PC-3 (cell line): ENCODE results near the gene SLC45A1. TPM values are rescaled to one million over a fixed set of nuclear protein-coding genes. Genes with fewer than 3 reads are reported as not detected.

Source experiments
- ATAC-seq: fragments of 200-7000 bp; cut with Tn5 transposase; 2 replicates; pipeline ENCODE4 v1.9.1; 2020; ENCODE audit warnings: mild to moderate bottlenecking, moderate library complexity
- BruUV-seq: library from RNA; stranded (reverse); fragments of 400-500 nt; replicated peaks from 2 replicates; lab custom pipeline; 2021; lab: Mats Ljungman, UMichigan
- CTCF ChIA-PET: fragments of 300-600 bp; sonication (Branson Sonifier 250); formaldehyde crosslinking; loops from one replicate; lab custom pipeline; 2022; ENCODE audit warnings: antibody characterized with exemption; lab: Charles Lee
- POLR2A ChIA-PET: fragments of 300-600 bp; sonication (Branson Sonifier 250); formaldehyde crosslinking; loops from one replicate; lab custom pipeline; 2022; ENCODE audit warnings: antibody characterized with exemption; ENCODE audit not compliant: unreplicated experiment; lab: Charles Lee
- DNase-seq: peaks from one replicate; pipeline ENCODE4 v3.0.0-alpha.2; 2015
- H2AFZ ChIP-seq: fragments of 300-600 bp; sonication (generic); 2 replicates; pipeline ENCODE4 v1.6.0; 2016; ENCODE audit warnings: antibody characterized with exemption, low read length
- H3F3A ChIP-seq: fragments of 300-600 bp; sonication (generic); one replicate; pipeline ENCODE4 v1.6.0; 2017; ENCODE audit warnings: antibody characterized with exemption, low read length, control low read depth, mild to moderate bottlenecking; ENCODE audit not compliant: unreplicated experiment
- H3K27ac ChIP-seq: fragments of 300-600 bp; sonication (generic); 2 replicates; pipeline ENCODE4 v1.5.1; 2016; ENCODE audit warnings: mild to moderate bottlenecking, low read length
- H3K27me3 ChIP-seq: fragments of 300-600 bp; sonication (generic); 2 replicates; pipeline ENCODE4 v1.6.1; 2016; ENCODE audit warnings: low read length, mixed read lengths
- H3K36me3 ChIP-seq: fragments of 300-600 bp; sonication (generic); 2 replicates; pipeline ENCODE4 v1.6.1; 2016; ENCODE audit warnings: low read depth, mixed run types, low read length, mixed read lengths
- H3K4me1 ChIP-seq: fragments of 300-600 bp; sonication (generic); 2 replicates; pipeline ENCODE4 v1.5.1; 2016; ENCODE audit warnings: low read length; ENCODE audit not compliant: insufficient read depth
- H3K4me2 ChIP-seq: fragments of 300-600 bp; sonication (generic); 2 replicates; pipeline ENCODE4 v1.6.0; 2016; ENCODE audit warnings: low read length
- H3K4me3 ChIP-seq: fragments of 300-600 bp; sonication (generic); 2 replicates; pipeline ENCODE4 v1.5.1; 2016; ENCODE audit warnings: mild to moderate bottlenecking, low read length, mixed read lengths
- H3K79me2 ChIP-seq: fragments of 300-600 bp; sonication (generic); 2 replicates; pipeline ENCODE4 v1.6.1; 2017; ENCODE audit warnings: low read length, mixed read lengths
- H3K9ac ChIP-seq: fragments of 300-600 bp; sonication (generic); 2 replicates; pipeline ENCODE4 v1.6.0; 2016; ENCODE audit warnings: mild to moderate bottlenecking, low read length
- H3K9me2 ChIP-seq: fragments of 300-600 bp; sonication (generic); replicated peaks from 2 replicates; pipeline ENCODE4 v1.6.1; 2016; ENCODE audit warnings: mixed run types, low read length, mixed read lengths
- H3K9me3 ChIP-seq: fragments of 300-600 bp; sonication (generic); 2 replicates; pipeline ENCODE4 v1.6.1; 2016; ENCODE audit warnings: low read length, mixed read lengths
- H4K20me1 ChIP-seq: fragments of 300-600 bp; sonication (generic); 2 replicates; pipeline ENCODE4 v1.6.1; 2016; ENCODE audit warnings: low read length, mixed read lengths
- EZH2 ChIP-seq: fragments of 300-600 bp; sonication (generic); IDR thresholded peaks from one replicate; pipeline ENCODE4 v1.6.1; 2017; ENCODE audit warnings: antibody characterized with exemption, mild to moderate bottlenecking, low read length; ENCODE audit not compliant: unreplicated experiment
- EZH2phosphoT487 ChIP-seq: fragments of 300-600 bp; sonication (generic); IDR thresholded peaks from 2 replicates; pipeline ENCODE4 v1.6.1; 2018; ENCODE audit warnings: mild to moderate bottlenecking, antibody characterized with exemption, low read length, borderline replicate concordance
- intact Hi-C: fragments of 100-400 bp; cut with micrococcal nuclease; formaldehyde crosslinking; loops from 2 replicates; pipeline ENCODE4 v1.9.0; 2023
- total RNA-seq: library from RNA; depleted of rRNA; stranded (reverse); fragments of >200 nt; gene quantifications from 2 replicates; pipeline ENCODE4 v1.2.3, GENCODE V29; 2014
- TF ChIP-seq, protein P1 (sequence below): fragments of 300-600 bp; sonication (generic); conservative IDR thresholded peaks from 2 replicates; pipeline ENCODE4 v1.5.1; 2017; ENCODE audit warnings: antibody characterized with exemption, low read depth, mild to moderate bottlenecking, low read length

Gene SLC45A1
- total RNA-seq, 1 experiment from 2014 or later = 0.62 TPM

GRCh38 chr1:8359617-8360481 lies 41.9 kb downstream of the SLC45A1 start:
- POLR2A ChIA-PET = interaction anchor here (0.6 kb wide), 1 partner anchor 209 kb away, joined by 3 read pairs; no protein-coding TSS in a partner anchor
- H3K36me3 ChIP-seq = peaks cover 13% of the 10 kb centered on the region
- TF ChIP-seq, protein P1, sequence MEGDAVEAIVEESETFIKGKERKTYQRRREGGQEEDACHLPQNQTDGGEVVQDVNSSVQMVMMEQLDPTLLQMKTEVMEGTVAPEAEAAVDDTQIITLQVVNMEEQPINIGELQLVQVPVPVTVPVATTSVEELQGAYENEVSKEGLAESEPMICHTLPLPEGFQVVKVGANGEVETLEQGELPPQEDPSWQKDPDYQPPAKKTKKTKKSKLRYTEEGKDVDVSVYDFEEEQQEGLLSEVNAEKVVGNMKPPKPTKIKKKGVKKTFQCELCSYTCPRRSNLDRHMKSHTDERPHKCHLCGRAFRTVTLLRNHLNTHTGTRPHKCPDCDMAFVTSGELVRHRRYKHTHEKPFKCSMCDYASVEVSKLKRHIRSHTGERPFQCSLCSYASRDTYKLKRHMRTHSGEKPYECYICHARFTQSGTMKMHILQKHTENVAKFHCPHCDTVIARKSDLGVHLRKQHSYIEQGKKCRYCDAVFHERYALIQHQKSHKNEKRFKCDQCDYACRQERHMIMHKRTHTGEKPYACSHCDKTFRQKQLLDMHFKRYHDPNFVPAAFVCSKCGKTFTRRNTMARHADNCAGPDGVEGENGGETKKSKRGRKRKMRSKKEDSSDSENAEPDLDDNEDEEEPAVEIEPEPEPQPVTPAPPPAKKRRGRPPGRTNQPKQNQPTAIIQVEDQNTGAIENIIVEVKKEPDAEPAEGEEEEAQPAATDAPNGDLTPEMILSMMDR = no peak
- TF ChIP-seq EZH2phosphoT487 (no peak), EZH2 (no peak)

GRCh38 chr1:8360493-8361197 lies 42.7 kb downstream of the SLC45A1 start:
- DNase-seq (no peak), ATAC-seq (no peak)
- Histone ChIP-seq H3K9me2 (no peaks in the 10 kb centered on the region), H3K9me3 (no peaks in the 10 kb centered on the region), H3K4me3 (no peak overlapping the region), H3K4me2 (no peak overlapping the region), H3K4me1 (no peaks in the 10 kb centered on the region), H2AFZ (no peak overlapping the region), H3K27me3 (no peaks in the 10 kb centered on the region), H3K79me2 (no peaks in the 10 kb centered on the region), H3K9ac (no peak overlapping the region), H3K36me3 (peaks cover 13% of the 10 kb centered on the region), H3K27ac (no peak overlapping the region), H3F3A (no peaks in the 10 kb centered on the region), H4K20me1 (no peaks in the 10 kb centered on the region)
- no TSS peak for BruUV-seq
- intact Hi-C loops = no loop called here
- ChIA-PET POLR2A (no interaction called here), CTCF (no interaction called here)
- TF ChIP-seq EZH2 (no peak), EZH2phosphoT487 (no peak)
- TF ChIP-seq, protein P1 = no peak

More at GRCh38 chr1:8359617-8360481, 41.9 kb downstream of the SLC45A1 start:
- no peak overlapping the region for H3K4me3 ChIP-seq
- H3K79me2 ChIP-seq = no peaks in the 10 kb centered on the region
- H3K9ac ChIP-seq = no peak overlapping the region
- no peaks in the 10 kb centered on the region for H3K27me3 ChIP-seq
- H3K9me2 ChIP-seq = no peaks in the 10 kb centered on the region
- ATAC-seq (no peak), DNase-seq (no peak)
- H3K4me1 ChIP-seq = no peaks in the 10 kb centered on the region
- intact Hi-C loops = no loop called here
- no peaks in the 10 kb centered on the region for H3K9me3 ChIP-seq
- no peaks in the 10 kb centered on the region for H4K20me1 ChIP-seq
- H3K4me2 ChIP-seq = no peak overlapping the region
- BruUV-seq = no TSS peak
- CTCF ChIA-PET = no interaction called here
- H3F3A ChIP-seq = no peaks in the 10 kb centered on the region
- H2AFZ ChIP-seq = no peak overlapping the region
- no peak overlapping the region for H3K27ac ChIP-seq
